Peyer's patch (tissue), 4 donors: ENCODE measurements around the gene RETSAT.

Source experiments
- CTCF ChIP-seq, 6 experiments: fragments of 450-650 bp in 4 of 6; fragments of 200-600 bp in 2 of 6; sonication (generic) in 1 of 6; IDR thresholded peaks; one replicate each; pipeline ENCODE4 v1.5.1; 2017 to 2019; ENCODE audit warnings: antibody characterized with exemption in 6 of 6, mild to moderate bottlenecking in 3 of 6, moderate library complexity in 1 of 6
- POLR2A ChIP-seq, 2 donors: fragments of 450-650 bp; IDR thresholded peaks; one replicate each; pipeline ENCODE4 v1.5.1; 2017; ENCODE audit warnings: antibody characterized with exemption in 2 of 2, mild to moderate bottlenecking in 2 of 2, moderate library complexity in 2 of 2

GRCh38 chr2:85378257-85378656 is 23.9 kb upstream of the RETSAT start:
- TF ChIP-seq POLR2A (IDR thresholded peaks at IDR 0.05) (no peak), CTCF (IDR thresholded peaks at IDR 0.05) (no peak)
